NCI-H1092 treated with DMSO at 0.1 percent for 48 hours (cell line): ENCODE measurements around the gene FAM110C.
"Not testable (repeated sequence)": the region's sequence is repeated elsewhere in the genome, so short reads cannot be mapped to it uniquely, and the experiment has no call there.

Experiments used
- DNase-seq: peaks from one replicate; lab custom pipeline; 2025; lab: John Stamatoyannopoulos, UW

FAM110C gene

GRCh38 chr2:46471-47345 lies at the start of gene FAM110C:
FAM110C (minus strand) TSS chr2:46505; CDS start chr2:46385, 120 bp downstream.
- DNase-seq, result no peak

- no peak for DNase-seq
These were observed 46.0 kb upstream of the FAM110C start for GRCh38 chr2:92326-92725.

GRCh38 chr2:90645-91312 lies 44.5 kb upstream of the FAM110C start:
- DNase-seq, result no peak

DNA sequence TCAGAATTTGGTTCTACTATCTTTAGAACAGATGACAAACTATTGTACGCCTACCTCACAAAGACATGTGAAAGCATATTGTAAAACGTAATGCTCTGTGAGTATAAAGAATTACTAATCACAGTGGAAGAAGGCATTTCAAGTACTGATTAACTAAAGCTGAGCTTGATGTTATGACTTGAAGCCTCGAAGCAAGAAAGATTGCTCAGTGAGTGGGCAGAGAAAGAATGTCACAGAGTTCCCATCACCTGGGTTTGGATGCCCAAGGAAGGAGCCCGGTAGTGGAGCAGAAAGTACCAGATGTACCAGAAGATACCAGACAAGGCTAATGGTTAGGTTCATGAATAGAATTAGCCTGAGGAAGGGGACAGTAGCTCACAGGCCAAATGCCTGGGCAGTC lies 39.5 kb upstream of the FAM110C start:
- no peak for DNase-seq

DNA sequence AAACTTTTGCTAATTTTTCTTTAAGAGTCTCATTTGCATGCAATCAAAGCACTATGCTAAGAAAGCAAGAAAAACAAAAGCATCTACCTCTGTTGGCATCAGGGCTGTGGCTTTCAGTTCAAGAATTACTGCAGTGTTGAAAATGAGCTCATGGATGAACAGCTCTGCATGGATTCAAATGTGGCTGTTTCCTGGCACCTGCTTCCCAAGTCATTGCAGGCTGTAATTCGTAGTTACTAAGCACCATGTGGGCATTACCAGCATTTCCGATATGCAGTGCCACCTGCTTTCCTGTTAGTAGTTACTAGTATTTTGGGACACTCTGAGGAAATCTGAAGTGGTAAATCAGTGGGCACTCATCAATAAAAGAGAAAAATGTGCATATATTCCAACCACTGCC lies 37.8 kb upstream of the FAM110C start:
- no peak for DNase-seq

- no peak for DNase-seq
These were observed 34.8 kb upstream of the FAM110C start for GRCh38 chr2:80971-81736.

- no peak for DNase-seq
These were observed 34.1 kb upstream of the FAM110C start for GRCh38 chr2:80378-80777.

GRCh38 chr2:71309-72035 lies 25.2 kb upstream of the FAM110C start:
- DNase-seq, result no peak

DNA sequence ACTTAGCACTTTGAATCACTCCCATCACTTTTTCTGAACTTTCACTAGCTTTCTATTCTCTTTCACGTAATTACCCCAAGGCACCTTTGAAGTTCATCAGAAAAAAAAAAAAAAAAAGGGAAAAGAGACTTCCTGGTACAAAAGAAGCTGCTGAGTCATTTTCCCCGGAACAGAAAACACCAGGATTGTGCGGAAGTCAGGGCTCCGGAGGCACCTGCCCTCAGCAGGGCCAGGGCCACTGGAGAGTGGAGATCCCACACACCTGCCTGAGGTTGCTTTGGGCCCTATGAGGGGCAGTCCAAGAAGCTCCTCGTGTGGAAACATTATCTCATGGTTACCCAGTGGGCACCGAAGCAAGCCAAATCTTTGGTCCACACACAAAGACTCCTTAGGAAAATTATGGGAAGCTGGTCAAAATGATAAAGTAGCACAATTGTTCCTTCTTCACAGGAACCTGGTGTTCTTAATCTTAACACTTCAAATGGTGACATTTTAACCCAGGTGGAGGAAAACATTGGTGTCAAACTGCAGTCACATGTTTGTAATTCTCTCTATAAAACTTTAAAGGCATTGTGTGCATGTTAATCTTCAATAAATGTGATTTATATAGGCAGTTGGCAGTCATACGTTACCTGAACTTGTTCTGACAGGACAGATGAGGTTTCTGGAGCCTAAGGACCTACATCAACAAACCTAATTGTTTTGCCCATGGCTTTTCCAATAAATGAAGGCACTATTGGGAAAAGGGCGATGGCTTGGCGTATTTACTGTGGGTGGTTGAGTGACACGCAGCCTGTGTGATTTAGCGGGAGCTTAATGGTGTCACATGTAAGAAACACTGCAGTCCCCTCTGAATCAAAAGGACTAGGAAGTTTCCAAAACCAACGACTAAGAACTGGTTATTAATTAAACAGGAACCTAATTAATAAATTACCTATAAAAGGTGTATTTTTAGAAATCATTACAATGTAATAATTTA lies 23.4 kb upstream of the FAM110C start:
- DNase-seq, result no peak

- DNase-seq, result not testable (repeated sequence)
These were observed 22.3 kb upstream of the FAM110C start for GRCh38 chr2:68637-69036.

- no peak for DNase-seq
These were observed 20.5 kb upstream of the FAM110C start for GRCh38 chr2:66853-67252.

DNA sequence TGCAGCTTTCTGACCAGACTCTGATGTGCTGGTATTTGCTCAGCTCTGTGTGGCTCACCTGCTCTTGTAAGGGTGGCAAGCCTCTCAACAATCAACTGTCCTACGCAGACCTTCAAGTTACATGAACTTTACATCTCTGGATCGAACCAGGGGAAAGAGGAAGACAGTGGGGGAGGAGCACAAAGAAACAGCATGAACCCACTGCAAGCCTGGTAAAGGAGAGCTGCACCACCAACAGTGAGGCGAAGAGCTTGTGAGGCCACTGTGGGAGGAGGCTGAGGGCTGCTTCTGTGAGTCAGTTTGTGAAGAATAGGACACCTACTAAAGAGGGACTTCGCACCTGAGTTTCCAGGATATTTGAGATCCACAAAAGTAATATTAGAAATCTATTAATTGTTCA lies 18.8 kb upstream of the FAM110C start:
- no peak for DNase-seq

- DNase-seq, result no peak
These were observed 9.5 kb upstream of the FAM110C start for GRCh38 chr2:55587-56448.

GRCh38 chr2:51613-52012 lies 5.3 kb upstream of the FAM110C start:
- DNase-seq, result no peak

DNA sequence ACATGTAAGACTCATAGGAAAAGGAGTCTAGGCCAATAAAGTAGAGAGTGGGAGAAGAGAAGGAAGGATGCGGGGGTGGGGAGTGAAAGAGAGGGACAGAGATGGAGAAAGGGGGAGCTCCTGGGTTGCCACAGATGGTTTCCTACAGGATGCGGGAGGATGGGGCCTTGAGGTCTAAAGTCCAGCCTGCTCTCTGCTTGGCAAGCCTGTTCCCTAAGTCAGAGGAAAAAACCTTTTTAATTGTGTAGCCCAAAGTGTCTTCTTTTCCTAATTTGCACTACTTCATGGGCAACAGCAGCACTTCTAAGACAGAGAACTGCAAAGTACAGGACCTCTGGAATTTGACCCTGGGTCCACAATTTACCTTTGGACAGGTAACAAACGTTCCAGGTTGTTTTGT lies 1.4 kb upstream of the FAM110C start:
- no peak for DNase-seq

DNA sequence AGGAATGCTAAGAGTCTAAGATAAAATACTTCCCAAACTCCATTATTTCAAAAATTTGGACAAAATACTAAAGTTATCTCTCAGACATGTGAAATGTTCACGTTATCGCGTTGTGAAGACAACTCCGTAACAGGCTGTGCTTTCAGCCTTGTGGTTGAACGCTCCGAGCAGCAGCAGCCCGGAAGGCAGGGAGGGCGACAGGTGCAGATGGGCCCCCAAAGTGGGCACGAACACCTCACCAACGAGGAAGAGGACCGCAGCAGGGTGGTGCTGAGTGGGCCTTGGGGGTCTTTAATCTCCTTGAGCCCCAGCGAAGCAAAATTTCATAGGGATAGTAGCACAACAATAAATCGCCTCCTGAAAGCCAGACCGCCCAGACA lies 1.0 kb upstream of the FAM110C start:
- DNase-seq, result no peak

GRCh38 chr2:46131-46470 lies 204 bp downstream of the FAM110C start:
- DNase-seq, result no peak

DNA sequence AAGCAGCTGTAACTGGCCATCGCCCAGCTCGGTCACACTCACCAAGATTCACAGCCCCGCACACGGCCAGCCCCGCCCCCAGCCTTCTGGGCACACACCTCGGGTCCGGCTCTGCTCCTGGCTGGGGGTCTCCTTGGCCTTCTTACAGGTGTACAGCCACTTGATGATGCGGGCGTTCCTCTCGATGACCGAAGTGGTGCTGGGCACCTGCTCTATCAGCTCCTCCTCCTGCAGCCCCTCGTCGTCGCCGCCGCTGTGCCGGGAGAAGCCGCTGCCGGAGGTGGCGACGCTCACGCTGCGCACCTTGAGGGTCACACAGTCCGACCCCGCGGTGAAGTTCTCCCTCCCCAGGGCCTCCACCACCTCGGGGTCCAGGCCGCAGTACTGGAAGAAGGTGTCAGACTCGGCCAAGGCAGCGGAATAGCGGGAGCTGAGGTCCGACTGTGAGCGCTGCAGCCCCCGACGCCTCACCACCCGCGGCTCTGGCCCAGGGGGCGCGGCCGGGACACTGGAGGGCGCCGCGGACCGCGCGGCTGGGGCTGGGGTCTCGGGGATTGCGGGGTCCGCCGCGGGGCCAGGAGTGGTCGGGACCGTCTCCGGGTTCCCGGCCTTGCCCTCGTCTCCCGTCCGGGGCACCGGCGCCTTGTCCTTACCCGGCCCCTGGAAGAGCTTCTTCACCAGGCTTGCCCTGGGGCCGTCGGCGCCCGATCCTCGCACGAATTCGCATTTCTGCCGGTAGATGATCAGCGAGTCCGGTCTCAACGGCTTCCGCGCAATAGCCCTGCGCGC lies 769 bp downstream of the FAM110C start:
- DNase-seq, result no peak

DNA sequence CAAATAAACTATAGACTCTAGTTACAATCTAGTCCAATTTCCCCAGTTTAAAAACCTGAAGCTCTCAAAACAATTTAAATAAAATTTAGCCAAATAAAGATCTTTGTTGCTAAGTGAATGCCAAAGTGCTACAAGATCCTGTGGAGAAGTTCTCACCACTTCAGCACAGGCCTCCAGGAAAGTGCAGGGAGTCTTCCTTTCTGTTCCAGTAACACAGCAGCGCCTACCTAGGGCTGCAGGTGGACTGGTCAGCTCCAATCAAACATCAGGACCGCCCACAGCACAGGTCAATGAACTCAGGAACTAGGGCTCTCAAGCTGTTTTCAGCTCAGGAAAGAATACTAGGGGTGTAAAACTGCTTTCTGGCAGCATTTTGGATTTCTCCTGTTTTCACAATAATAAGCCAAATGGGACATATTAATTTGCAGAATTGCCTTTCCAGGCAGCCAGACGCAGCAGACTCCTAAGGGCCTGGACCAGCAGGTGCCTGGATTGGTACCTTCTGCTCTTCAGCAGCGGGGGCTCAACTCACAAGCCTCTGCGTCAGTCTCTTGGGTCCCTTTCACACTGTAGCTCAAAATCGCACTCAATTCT lies 1.5 kb downstream of the FAM110C start:
- no peak for DNase-seq
